GM21447 (cell line): Measurements from ENCODE around the gene PHTF1.
"Not testable (repeated sequence)": the region's sequence is repeated elsewhere in the genome, so short reads cannot be mapped to it uniquely, and the experiment has no call there.

Experiments used
- ATAC-seq: cut with Tn5 transposase; IDR thresholded peaks from one replicate; pipeline ENCODE4 v1.9.1; 2021; ENCODE audit not compliant: unreplicated experiment

Gene PHTF1

DNA sequence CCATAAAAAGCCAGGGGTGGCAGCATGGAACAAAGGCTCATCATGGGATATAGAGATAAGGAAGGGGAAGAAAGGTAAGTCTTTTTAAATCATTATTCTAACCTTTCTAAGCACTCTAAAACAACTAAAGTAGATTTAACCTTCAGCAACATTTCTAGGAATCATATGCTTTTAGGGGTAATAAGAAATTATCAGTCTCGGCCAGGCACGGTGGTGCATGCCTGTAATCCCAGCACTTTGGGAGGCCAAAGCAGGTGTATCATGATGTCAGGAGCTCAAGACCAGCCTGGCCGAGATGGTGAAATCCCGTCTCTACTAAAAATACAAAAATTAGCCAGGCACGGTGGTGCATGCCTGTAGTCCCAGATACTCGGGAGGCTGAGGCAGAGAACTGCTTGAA, 20.3 kb upstream of the PHTF1 start:
- no peak for ATAC-seq

DNA sequence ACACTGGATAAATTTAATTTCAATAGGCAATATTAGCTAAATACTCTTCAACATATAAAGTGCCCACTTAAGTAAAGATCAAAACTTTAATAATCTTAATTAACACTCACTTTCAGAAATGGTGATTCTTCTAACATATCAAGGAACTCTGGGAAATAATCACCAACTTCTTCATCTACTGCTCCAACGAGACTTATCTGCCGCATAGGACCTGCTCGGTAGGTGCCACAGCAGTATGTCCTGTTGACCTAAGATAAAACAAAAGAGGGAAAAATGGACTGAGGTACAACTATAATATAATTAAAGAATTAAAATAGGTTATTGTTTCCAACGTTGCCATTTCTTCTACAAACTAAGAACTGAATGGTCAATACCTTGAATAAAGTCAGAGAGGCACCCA, 18.3 kb upstream of the PHTF1 start:
- ATAC-seq, result no peak

DNA sequence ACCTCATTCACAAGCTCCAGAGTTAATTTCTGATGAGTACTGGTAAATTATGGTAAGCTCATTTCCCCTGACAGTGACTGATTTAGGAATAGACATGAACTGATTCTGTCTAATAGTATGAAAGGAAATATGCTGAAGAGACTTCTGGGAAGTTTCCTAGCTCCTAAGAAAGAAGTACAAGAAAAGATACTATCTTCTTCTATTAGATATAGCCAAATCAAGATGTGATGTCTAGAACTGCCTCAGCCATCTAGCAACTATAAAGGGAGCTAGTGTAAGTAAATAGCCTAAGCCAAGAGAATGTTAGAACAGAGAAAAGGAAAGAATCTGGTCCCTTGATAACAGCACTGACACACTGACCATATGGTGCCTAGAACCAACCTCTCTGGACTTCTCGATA, 10.7 kb upstream of the PHTF1 start:
- ATAC-seq, result no peak

DNA sequence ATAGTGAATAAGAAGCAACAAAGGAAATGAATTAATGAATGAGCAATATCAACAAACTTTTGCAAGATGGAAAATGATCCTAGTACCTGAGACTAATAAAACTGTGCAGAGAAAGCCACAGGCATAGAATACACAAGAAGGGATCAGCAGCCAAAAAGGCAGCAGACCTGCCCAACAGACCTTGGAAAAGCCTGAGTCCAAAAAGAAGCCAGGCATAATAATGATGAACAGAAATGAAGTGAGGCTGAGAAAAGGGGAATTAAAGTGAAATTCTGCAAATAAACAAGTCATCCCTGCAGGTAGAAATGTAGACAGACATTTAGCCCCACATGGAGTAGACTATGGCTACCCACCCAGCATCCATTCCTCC, 10.3 kb upstream of the PHTF1 start:
- ATAC-seq, result no peak

DNA sequence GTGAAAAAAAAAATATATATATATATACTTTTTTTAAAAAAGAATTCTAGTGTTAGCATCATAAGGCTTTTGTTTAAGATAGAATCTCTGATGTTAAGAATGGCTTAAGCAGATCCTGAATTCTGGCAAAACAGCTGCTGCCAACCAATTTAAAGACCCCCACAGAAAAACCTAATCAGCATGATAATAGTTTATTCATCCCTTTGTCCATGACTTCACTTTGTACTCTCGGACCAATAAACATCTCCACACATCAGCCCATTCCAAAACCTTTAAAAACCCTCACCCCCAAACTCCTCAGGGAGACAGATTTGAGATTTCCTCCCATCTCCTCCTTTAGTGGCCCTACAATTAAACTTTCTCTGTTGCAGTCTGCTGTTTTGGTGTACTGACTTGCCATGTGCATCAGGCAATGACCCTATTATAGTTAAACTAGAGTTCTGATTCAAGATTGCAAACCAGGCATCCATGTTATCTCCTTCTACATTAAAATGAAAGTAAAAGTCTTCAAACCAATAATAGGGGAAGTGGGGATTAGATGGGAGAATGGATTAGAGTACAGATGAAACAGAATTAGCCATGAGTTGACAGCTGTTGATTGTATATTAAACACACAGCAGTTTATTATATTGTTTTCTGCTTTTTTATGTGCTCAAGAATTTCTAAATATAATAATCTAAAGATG, 9.8 kb upstream of the PHTF1 start:
- no peak for ATAC-seq

DNA sequence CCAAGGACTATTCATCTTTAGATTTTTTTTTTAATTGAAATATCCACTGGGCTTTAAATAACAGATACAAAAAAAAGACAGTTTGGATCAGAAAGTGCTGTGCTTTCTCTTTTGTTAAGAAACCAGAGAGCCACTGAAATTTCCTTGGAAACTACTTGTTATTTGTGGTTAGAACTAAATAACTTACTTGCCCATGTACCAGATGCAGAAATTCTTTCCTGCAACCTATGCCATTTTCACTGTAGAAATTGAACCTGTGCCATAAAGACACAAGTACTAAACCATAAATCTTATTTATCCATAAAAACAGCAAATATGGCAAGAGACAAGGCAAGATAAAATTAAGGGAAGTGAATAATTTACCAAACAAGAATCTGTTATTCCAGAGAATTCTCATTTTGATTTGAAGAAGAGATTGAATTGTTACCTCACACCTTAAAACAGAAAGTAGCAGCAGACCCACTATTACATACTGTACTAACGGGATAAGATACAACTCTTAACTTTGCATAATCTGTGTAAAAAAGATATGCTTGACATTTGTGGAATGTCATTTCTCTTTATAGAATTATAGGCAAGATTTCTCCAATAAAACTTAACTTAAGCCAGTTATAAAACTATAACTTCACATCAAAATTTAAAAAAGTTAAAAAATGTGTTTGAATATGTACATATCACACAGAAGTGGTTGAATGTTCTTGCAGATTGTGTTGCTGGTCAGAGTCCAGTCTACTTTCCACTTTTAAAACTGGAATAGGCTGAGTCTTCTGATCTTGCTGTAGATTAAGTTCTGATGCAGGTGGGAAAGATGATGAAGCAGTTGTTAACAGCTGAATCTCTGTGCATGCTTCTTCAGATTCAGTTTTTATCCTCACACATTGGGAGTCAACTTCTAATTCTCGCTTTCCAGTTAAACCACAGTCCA, 6.3 kb upstream of the PHTF1 start:
- ATAC-seq, result no peak

DNA sequence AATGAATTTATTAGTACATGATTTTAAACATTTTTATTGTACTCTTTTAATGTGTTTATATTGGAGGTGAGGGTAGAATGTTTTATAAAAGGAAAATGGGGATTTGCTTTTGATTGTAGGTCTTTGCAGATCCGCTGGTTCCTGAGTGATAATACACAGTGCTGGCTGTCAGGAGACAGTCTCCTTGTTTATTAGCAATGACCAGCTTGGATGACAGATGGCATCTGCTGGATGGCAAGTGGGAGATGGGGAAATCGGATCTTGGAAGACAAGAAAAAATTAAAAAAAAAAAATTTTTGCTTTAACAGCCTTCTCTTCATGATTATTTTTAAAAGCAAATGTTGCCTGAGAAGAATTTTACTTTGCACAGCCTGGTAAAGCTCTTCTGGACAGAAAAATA, 4.4 kb upstream of the PHTF1 start:
- ATAC-seq, result no peak

DNA sequence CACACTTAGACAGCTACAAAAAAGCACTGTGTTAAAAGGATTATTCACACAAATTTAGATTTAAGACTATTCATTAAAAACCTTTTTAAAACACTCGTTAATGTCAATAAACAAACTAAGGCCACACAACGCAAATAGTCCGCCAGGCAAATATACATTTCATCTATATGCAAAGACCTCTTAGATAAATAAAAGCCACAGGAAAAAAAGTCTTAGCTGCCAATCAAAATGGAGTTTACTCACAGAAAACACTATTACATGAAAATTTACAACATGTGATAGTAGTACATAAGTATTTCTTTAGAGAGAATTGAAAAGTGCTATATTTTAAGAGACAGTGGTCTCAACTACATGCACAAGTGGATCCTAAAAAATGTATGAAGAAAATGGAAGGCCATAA, 2.7 kb upstream of the PHTF1 start:
- no peak for ATAC-seq

DNA sequence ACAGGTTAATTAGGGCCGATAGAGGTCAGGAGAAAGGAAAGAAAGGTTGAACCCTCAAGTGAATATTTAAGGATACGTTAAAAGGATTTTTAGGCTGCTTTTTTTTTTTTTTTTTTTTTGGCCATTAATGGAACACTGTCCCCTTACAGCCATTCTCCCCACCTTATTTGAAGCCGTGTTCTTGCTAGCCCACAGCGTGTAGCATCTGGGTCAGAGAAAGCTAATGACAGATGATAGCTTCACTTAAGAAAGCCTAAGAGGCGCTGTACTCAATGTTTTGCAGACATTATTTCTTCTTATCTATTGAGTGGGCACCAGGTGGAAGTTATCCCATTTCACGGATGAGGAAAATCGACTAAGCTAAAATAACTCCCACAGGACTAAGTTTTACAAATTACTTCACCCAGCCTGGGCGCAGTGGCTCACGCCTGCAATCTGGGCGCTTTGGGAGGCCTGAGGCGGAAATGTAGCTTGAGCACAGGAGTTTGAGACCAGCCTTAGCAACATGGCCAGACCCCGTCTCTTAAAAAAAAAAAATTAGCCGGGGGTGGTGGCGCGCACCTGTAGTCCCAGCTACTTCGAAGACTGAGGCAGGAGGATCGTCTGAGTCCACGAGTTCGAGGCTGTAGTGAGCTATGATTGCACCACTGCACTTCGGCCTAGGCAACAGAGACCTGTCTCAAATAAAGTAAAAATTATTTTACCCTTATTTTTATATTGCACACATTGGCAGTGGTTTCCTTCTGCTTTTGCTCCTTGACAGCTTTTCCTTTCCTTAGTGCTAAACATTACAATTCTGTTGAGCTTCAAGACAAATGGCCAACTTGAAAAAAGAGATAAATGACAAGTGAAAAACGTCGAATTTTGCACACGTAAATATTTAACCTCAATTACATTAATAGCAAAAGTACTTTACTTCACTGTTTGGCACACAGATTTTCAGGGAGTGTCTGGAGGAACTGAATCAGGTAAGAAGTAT, 1.1 kb upstream of the PHTF1 start:
- no peak for ATAC-seq

DNA sequence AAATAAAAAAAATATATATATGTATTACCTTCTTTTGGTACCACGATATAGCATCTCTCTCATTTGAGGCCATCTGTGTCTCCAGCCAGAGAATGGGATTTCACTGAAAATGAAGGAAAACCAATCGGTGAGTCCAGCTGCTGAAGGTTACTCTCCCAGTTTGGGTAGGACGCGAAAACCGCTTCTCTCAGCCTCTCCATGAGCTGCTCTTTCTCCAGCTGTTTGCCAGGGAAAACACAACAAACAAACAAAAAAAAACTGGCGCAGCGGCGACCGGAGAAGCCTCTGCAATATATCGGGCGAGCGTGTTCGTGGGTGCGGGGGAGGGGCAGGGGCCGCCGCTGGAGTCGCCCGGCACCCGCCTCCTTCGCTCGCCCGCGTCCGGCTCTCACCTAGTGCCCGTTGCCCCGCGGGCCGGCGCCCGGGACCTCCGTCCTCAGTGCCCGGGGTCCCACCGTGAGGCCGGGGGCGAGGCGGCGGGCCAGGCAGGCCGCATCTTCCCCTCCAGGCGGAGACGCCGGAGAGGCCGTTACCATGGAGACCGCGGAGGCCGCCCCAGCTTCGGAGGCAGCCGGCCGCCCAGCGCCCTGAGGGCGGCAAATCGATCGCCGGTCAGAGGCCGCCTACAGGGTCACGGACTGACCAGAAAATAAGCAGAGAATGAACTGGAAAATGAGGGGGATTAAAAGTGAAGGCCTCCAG, 504 bp downstream of the PHTF1 start:
- ATAC-seq, result peak; percentile 51

DNA sequence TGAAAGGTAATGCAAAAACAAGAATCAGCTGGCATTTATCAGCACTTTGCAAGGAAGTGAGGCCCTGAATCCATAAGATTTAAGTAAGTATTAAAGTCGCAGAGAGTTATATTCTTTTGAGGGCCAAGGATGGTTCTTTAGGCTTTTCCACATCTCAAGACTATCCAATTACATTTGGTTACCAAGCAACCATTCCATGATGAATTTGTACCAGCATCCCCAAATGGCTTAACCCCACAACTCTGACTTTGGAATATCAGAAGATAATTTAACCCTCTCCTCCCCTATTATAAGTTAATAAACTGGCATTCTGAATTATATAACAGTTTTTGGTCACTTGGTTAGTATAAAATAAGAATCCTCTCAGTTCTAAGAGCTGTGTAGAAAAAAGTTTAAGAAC, 2.8 kb downstream of the PHTF1 start:
- no peak for ATAC-seq

DNA sequence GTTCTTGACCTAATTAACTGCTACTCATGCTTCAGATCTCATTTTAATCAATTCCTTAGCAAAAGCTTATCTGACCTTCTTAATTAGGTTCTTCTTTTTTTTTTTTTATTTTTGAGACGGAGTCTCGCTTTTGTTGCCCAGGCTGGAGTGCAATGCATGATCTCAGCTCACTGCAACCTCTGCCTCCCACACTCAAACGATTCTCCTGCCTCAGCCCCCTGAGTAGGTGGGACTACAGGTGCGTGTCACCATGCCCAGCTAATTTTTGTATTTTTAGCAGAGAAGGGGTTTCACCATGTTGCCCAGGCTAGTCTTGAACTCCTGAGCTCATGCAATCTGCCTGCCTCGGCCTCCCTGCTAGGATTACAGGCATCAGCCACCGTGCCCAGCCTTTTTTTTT, 6.0 kb downstream of the PHTF1 start:
- not testable (repeated sequence) for ATAC-seq

DNA sequence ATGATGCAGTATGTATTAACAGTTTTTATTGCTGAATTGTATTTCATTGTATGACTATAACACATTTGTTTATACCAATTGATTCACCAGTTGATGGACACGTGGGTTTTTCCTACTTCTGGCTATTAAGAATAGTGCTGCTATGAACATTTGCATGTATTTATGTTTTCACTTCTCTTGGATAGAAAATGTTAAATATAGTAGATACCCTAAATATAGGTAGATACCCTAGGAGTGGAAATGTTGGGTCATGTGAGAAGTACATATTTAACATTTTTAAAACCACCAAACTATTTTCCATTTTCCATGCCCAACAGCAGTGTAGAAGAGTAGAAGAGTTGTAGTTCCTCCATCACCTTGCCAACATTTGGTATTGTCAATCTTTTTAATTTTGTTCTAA, 7.8 kb downstream of the PHTF1 start:
- no peak for ATAC-seq

DNA sequence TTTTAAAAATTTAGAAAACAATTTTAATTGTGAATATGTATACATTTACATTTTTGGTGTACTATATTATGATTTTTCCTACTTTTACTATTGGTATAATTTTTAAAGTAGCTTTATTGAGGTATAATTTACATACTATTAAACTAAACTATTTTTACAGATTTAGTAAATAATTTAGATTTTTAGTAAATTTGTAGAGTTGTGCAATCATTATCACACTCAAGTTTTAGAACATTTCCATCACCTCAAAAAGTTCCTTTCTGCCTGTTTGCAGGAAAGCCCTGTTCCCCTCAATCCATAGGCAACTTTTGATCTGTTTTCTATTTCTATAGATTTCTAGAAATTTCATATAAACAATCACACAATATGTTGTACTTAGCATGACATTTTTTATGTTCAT, 8.2 kb downstream of the PHTF1 start:
- no peak for ATAC-seq

DNA sequence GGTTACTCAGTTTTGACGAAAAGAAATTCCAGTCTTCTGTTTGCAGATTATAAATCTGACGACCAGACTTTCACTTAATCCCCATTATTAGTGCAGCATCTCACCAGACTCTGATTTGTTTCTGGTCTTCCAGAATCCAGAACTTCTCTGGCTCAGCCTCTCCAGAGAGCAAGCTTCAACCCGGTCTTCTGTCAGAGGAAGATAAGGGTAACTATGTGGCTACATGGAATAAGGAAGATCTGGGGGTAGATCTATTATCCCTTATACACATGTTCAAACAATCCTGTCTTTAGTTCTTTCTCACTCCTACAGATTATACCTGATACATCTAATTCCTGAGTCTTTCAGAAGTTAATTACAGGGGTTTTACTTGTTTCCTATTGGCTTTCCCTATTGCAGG, 9.9 kb downstream of the PHTF1 start:
- ATAC-seq, result no peak

DNA sequence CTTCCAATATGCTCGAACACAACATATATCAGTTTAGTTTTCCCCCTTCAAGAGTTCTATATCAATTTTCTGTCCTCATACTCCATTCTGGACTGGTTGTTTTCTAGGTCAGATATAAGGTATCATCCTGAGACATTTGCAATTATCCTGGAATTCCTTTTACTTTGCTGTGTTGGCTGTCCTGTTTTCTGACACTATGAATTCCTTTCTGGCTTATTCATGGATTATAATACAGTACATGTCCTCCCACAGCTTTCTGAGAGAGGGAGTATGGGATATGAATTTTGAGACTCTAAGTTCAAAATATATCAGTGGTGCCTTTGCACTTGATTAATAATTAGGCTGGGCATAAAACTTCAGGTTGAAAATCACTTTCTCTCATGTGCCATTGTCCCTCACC, 11.9 kb downstream of the PHTF1 start:
- ATAC-seq, result no peak

DNA sequence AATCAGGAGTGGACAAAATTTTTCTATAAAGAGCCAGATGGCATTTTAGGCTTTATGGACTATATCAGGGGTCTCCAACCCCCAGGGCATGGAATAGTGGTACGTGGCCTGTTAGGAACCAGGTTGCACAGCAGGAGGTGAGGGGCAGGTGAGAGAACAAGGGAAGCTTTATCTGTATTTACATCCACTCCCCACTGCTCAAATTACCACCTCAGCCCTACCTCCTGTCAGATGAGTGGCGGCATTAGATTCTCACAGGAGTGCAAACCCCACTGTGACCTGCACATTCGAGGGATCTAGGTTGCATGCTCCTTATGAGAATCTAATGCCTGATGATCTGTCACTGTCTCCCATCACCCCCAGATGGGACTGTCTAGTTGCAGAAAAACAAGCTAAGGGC, 13.9 kb downstream of the PHTF1 start:
- no peak for ATAC-seq

DNA sequence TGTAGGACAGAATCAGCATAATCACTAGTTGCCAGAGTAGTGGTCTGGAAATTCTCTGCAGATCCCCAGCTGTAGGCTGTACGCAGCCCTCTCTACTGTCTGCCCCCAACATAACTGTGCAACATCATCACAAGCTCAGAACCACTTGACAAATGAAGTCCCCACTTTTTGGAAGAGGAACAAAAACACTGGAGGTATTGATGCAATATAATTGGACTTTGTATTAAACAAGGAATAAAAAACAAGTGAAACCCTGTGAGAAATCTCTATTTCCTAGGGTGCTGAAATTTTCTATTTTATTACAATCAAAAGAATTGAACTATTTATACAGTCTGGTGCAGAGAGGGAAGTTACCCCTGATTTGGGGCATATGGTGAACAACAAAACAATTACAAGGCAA, 15.2 kb downstream of the PHTF1 start:
- no peak for ATAC-seq

DNA sequence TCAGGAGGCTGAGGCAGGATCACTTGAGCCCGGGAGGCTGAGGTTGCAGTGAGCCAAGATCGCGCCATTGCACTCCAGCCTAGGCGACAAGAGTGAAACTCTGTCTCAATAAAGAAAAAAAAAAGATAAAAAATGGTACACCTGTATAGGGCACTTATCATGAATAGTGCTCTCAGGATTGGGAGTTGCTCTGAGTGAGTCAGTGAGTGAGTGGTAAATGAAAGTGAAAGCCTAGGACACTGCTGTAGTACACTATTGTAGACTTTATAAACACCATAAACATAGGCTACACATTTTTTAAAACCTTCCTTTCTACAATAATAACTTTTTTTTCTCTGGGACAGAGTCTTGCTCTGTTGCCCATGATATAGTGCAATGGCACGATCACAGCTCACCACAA, 16.8 kb downstream of the PHTF1 start:
- ATAC-seq, result no peak

DNA sequence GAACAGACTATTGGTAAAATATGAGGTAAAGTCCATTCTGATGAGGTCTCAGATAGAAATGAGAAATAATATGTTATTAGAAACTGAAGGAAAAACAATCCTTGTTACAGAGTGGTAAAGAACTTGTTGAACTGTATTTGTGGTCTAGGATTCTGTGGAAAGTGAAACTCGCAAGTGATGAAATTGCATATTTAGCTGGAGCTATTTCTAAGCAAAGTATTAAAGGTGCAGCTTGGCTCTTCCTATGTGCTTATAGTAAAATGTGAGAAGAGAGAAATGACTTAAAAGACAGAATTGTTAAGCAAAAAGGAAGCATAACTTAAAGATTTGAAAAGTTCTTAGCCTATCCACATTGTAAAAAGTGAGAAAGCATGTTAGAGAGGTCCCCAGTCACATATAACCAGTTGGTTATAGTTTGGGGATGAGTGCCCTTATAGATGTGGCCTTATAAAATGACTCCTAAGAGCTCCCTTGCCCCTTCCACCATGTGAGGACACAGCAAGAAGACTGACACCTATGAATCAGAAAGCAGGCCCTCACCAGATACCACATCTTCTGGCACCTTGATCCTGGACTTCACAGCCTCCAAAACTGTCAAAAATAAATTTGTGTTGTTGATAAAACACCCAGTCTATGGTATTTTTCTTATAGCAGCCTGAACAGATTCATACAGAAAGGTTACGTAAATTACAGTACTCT, 24.8 kb downstream of the PHTF1 start:
- no peak for ATAC-seq
